Ovary (tissue), 9 donors: ENCODE data around the gene AMOTL1. TPM values are rescaled to one million over a fixed set of nuclear protein-coding genes. Genes with fewer than 3 reads are reported as not detected.

Experiments used
- DNase-seq, 5 donors: peaks; one replicate each; pipeline ENCODE4 v3.0.0-alpha.2; 2019 to 2020
- H3K27ac ChIP-seq, 2 donors: fragments of 200-600 bp; one replicate each; pipeline versions ENCODE4 v1.5.1 to v1.8.0; 2019 to 2022
- H3K27me3 ChIP-seq: fragments of 200-600 bp; one replicate; pipeline ENCODE4 v1.8.0; 2022
- H3K36me3 ChIP-seq: fragments of 200-600 bp; sonication (generic); one replicate; pipeline ENCODE4 v1.5.1; 2019
- H3K4me1 ChIP-seq: one replicate; pipeline ENCODE4 v1.8.1; 2013; ENCODE audit warnings: mild to moderate bottlenecking, moderate library complexity; ENCODE audit not compliant: insufficient read depth
- H3K4me3 ChIP-seq: fragments of 200-600 bp; sonication (generic); one replicate; pipeline ENCODE4 v1.5.1; 2017
- H3K9me3 ChIP-seq, 2 donors: fragments of 200-600 bp in 1 of 2; sonication (generic) in 1 of 2; one replicate each; pipeline versions ENCODE4 v1.5.1 to v1.8.1; 2013 to 2019; ENCODE audit warnings: mild to moderate bottlenecking in 1 of 2, moderate library complexity in 1 of 2
- CTCF ChIP-seq, 3 donors: fragments of 450-650 bp in 2 of 3; fragments of 200-600 bp in 1 of 3; IDR thresholded peaks; one replicate each; pipeline versions ENCODE4 v1.5.1 to v1.8.0; 2016 to 2022; ENCODE audit warnings: antibody characterized with exemption in 3 of 3, mild to moderate bottlenecking in 1 of 3
- EP300 ChIP-seq: sonication (generic); formaldehyde crosslinking; IDR thresholded peaks from one replicate; pipeline ENCODE4 v1.6.1; 2017; ENCODE audit warnings: antibody characterized with exemption
- POLR2A ChIP-seq: fragments of 450-650 bp; IDR thresholded peaks from one replicate; pipeline ENCODE4 v1.6.1; 2017; ENCODE audit warnings: antibody characterized with exemption, mild to moderate bottlenecking, moderate library complexity
- WGBS, 3 donors: extraction: QIAGEN DNeasy Blood & Tissue Kit in 1 of 3; methylation state at CpG; one replicate each; pipeline versions ENCODE4 v1.1.5 to v1.1.7; 2013 to 2017; 5-methylcytosine and 5-hydroxymethylcytosine counted together
- intact Hi-C, 4 donors: fragments of 100-400 bp; cut with DNase I; formaldehyde crosslinking; loops; one replicate each; pipeline versions ENCODE4 v1.11.0 to v1.15.1; 2022 to 2023
- polyA plus RNA-seq, 2 donors: library from polyadenylated mRNA; stranded (reverse); fragments of 200-250 nt in 1 of 2; fragments of 350-450 nt in 1 of 2; fragmentation: Illumina TruSeq in 1 of 2; extraction: RNeasy Lipid Tissue Mini Kit (QIAGEN cat#74804) in 1 of 2; gene quantifications; one replicate each; pipeline ENCODE4 v1.2.3, GENCODE V29; 2013 to 2014
- total RNA-seq, 7 donors: library from RNA; depleted of rRNA in 2 of 7; stranded (reverse); fragments of >200 nt in 2 of 7; fragmentation: NEBNext Ultra II Directional in 3 of 7; extraction: Animal tissue kit (Norgen Biotek cat#: 25700) in 3 of 7; gene quantifications; one replicate each; pipeline versions ENCODE4 v1.1.0 to v1.2.4, GENCODE V29; 2016 to 2023
- donor health status: DM: no; HTN: no; CAD: no; lungs with moderate emphysema.
- donor health status: DM: no; HTN: no; CAD: no.
- donor health status: Bipolar disorder and iron deficiency.
- donor health status: DM: yes; HTN: yes; CAD: no.
- donor health status: DM: no; HTN: no; CAD: no.
- donor health status: DM: yes; HTN: yes; CAD: no.

Gene AMOTL1
- total and polyA plus RNA-seq, 9 donors = 5.4 to 24.8 (median 13.6) TPM

- H3K36me3 ChIP-seq = no peaks in the 10 kb centered on the region
- TF ChIP-seq POLR2A (no peak), EP300 (no peak), CTCF (IDR thresholded peaks at IDR 0.05) (no peak)
- 60 to 67% (median 65%) methylated on average over 6 of the region's 6 CpGs for whole genome bisulfite sequencing, 3 donors
- H3K9me3 ChIP-seq = no peaks in the 10 kb centered on the region
- intact Hi-C loops = no loop called here
- no peak for DNase-seq
- H3K27ac ChIP-seq = no peak overlapping the region
- no peak overlapping the region for H3K4me3 ChIP-seq
- peaks cover 15% of the 10 kb centered on the region for H3K4me1 ChIP-seq
- H3K27me3 ChIP-seq = no peaks in the 10 kb centered on the region
These were observed 156.0 kb downstream of the AMOTL1 start for GRCh38 chr11:94924171-94924572.

DNA sequence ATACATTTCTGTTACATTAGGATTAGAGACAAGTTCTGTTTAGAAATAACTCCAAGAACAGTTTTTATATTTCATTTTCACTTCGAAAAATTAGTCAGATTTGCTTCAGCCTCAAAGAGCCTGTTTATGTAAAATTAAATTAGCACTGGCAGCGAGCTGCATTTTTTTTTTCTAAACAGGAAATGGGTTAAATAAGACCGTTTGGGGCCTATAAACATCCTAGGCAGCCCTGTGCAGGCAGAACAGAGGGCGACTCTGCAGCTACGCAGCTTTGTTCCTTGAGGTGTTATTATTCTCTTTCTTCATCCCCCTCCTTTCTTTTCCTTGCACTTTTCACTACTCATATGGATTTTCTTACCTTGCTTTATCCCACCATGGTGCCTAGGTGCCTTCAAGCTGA lies 156.5 kb downstream of the AMOTL1 start:
- DNase-seq = no peak
- no peak overlapping the region for H3K4me3 ChIP-seq
- H3K27me3 ChIP-seq = no peaks in the 10 kb centered on the region
- WGBS, 3 donors = 41 to 49% (median 45%) methylated on average over 5 of the region's 5 CpGs
- no peaks in the 10 kb centered on the region for H3K9me3 ChIP-seq
- intact Hi-C loops = no loop called here
- no peak for TF ChIP-seq POLR2A
- no peak for TF ChIP-seq CTCF (IDR thresholded peaks at IDR 0.05)
- no peak for TF ChIP-seq EP300
- peaks cover 15% of the 10 kb centered on the region for H3K4me1 ChIP-seq
- H3K27ac ChIP-seq = no peak overlapping the region
- no peaks in the 10 kb centered on the region for H3K36me3 ChIP-seq

GRCh38 chr11:94925422-94926270 lies 157.5 kb downstream of the AMOTL1 start:
- H3K4me3 ChIP-seq = no peak overlapping the region
- peak overlapping the region in 1 of 2 donors; percentile 32 for H3K27ac ChIP-seq
- intact Hi-C loops = no loop called here
- H3K36me3 ChIP-seq = no peaks in the 10 kb centered on the region
- no peak for DNase-seq
- H3K9me3 ChIP-seq = no peaks in the 10 kb centered on the region
- no peaks in the 10 kb centered on the region for H3K27me3 ChIP-seq
- 69 to 75% (median 72%) methylated on average over 7 of the region's 7 CpGs for WGBS, 3 donors
- TF ChIP-seq EP300 (no peak), CTCF (IDR thresholded peaks at IDR 0.05) (no peak), POLR2A (no peak)
- peaks cover 15% of the 10 kb centered on the region for H3K4me1 ChIP-seq

DNA sequence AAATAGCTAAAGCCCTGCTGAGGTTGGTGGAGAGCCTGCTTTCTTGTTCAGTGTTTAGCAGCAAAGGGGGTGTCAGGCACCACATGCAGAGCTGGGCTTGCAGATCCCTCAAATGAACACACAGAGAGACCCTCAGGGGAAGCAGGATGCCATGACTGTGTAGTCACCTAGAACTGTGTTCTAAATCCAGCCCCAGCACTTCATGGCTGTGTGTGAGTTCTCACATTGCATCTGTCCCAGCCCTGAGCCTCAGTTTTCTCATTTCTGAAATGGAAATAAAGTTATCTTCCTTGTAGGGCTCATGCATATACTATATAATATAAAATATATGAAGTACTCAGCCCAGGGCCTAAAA lies 158.1 kb downstream of the AMOTL1 start:
- Histone ChIP-seq H3K9me3 (no peaks in the 10 kb centered on the region), H3K4me1 (peaks cover 15% of the 10 kb centered on the region), H3K4me3 (no peak overlapping the region), H3K36me3 (no peaks in the 10 kb centered on the region), H3K27ac (peak overlapping the region in 1 of 2 donors; percentile 32), H3K27me3 (no peaks in the 10 kb centered on the region)
- intact Hi-C loops = no loop called here
- no peak for DNase-seq
- TF ChIP-seq EP300 = no peak
- TF ChIP-seq CTCF (IDR thresholded peaks at IDR 0.05) = no peak
- TF ChIP-seq POLR2A = no peak

Other genes with a start within 250 kb of the AMOTL1 start
- 1 to 10 TPM; 4.1 to 7.3 (median 6.4) TPM for gene FUT4, start 224.4 kb upstream of the AMOTL1 start, total RNA-seq
- gene FUT4, start 224.4 kb upstream of the AMOTL1 start, polyA plus RNA-seq = 1 to 10 TPM; 2.7 to 3.7 TPM
- 1 to 10 TPM; 1.9 to 4.2 (median 3.6) TPM for gene PIWIL4, start 201.0 kb upstream of the AMOTL1 start, total RNA-seq
- 1 to 10 TPM; 3.2 to 4.6 TPM for gene PIWIL4, start 201.0 kb upstream of the AMOTL1 start, polyA plus RNA-seq
- gene CWC15, start 205.2 kb downstream of the AMOTL1 start, total RNA-seq = 10 to 100 TPM; 35.8 to 65.8 (median 56.0) TPM
- gene CWC15, start 205.2 kb downstream of the AMOTL1 start, polyA plus RNA-seq = 10 to 100 TPM; 50.8 to 64.9 TPM
- 1 to 10 TPM in 4 of 7 donors, under 1 TPM in 3; 0.24 to 1.9 (median 1.0) TPM for gene KDM4D, start 205.4 kb downstream of the AMOTL1 start, total RNA-seq
- gene KDM4D, start 205.4 kb downstream of the AMOTL1 start, polyA plus RNA-seq = under 1 TPM; 0.68 to 0.92 TPM